GM18861 (cell line): ENCODE results near the gene PHLDB3.
A peak's percentile ranks its signal among the peaks of the same experiment; 100 is the strongest.

Experiments
- ATAC-seq: cut with Tn5 transposase; IDR thresholded peaks from one replicate; pipeline ENCODE4 v1.9.1; 2021; ENCODE audit not compliant: unreplicated experiment

The PHLDB3 gene

DNA sequence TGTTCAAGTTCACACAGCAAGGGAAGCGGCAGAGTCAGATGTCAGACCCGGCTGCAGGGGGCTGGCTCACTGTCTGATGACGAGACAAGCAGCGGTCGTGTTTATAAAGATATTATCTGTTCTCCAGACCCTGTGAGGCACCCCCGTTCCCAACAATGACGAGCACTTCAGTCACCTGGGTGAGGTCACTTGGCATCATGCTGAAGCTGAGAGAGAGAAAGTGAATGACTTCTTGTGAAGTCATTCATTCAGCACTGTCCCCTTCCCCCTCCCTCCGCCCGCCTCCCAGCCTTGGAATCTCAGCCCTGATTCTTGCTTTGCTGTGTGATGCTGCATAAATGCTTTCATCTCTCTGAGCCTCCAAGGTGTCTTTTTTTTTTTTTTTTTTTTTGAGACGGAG, 34.3 kb downstream of the PHLDB3 start:
- ATAC-seq: no peak

DNA sequence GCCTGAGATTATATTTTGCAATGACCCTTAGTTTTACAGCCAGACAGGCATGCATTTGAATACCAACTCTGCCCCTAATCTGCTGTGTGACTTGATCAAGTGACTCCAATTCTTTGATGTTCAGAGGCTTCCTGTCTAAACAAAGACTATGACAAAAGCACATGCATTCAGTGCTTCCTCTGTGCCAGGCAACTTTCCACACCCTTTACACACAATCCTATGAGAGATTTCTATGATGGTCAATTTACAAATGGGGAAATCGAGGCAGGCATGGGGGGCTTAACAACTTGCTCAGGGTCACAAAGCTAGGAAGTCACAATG, 35.4 kb downstream of the PHLDB3 start:
- ATAC-seq: no peak

DNA sequence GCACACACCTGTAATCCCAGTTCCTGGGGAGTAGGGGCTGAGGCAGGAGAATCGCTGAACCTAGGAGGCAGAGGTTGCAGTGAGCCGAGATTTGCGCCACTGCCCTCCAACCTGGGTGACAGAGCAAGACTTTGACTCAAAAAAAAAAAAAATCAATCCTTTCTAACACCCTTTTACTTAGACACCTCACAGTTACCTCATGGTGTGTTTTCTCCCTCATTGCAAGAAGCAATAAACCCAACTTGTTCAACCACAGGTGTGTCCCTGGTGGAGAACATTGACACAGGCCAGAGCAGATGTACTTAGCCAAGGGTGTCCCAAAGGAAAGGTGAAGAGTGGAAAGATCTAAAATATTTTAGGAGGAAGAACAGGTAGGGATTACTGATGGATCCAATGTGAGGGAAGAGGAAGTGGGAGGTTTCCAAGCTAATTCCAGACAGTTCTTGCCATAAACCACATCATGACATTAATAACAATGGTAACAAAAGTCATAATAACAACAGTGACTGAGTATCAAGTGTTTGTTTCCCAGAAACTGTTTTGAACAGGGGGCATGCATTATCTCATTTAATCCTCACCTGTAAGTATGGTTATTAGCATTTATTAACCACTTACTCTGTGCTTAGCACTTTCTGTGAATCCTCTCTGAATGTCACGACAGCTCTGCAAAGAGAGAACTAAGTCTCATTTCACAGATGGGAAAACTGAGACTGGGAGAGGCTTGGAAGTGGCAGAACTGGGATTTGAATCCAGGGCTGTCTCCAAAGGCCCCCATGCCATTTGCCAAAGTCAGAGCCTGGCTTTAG, 36.0 kb downstream of the PHLDB3 start:
- no peak for ATAC-seq

DNA sequence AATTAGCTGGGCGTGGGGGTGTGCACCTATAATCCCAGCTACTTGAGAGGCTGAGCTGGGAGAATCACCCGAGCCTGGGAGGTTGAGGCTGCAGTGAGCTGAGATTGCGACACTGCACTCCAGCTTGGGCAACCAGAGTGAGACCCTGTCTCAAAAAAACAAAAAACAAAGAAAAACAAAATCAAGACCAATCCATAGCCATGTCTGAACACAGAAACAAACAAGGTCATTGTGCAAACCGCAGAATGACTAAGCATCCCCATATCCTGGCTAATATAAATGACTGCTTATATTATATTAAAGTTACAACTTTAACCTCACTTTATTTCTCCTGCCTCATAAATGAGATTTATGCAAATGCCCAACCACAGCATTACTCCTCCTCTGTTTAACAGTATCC, 36.8 kb downstream of the PHLDB3 start:
- ATAC-seq: no peak

- no peak for ATAC-seq
These were observed 37.3 kb downstream of the PHLDB3 start for GRCh38 chr19:43467276-43467675.

DNA sequence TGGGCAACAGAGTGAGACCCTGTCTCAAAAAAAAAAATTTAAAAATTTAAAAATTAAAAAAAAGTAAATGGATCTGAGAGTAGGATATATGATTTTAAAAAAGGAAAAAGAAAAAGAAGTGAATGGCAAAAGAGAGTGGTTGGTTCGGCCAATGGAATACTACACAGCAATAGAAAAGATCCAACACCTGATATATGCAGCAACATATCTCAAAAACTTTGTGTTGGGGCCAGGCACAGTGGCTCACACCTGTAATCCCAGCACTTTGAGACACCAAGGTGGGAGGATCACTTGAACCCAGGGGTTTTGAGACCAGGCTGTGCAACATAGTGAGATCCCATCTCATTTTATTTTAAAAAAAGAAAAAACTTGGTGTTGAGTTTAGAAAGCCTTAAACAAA, 37.8 kb downstream of the PHLDB3 start:
- no peak for ATAC-seq

GRCh38 chr19:43465468-43466120, 39.0 kb downstream of the PHLDB3 start, which contains the start of gene LYPD3:
Gene LYPD3 (minus strand): TSS chr19:43465608. CDS start chr19:43465571, 37 bp downstream.
- no peak for ATAC-seq

- peak; percentile 30 for ATAC-seq
These were observed 40.3 kb downstream of the PHLDB3 start for GRCh38 chr19:43464134-43464775.

GRCh38 chr19:43463381-43464133, 41.0 kb downstream of the PHLDB3 start:
- ATAC-seq: peak; percentile 47

- ATAC-seq: no peak
These were observed 41.7 kb downstream of the PHLDB3 start for GRCh38 chr19:43462785-43463380.

GRCh38 chr19:43462383-43462782, 42.2 kb downstream of the PHLDB3 start:
- no peak for ATAC-seq

- no peak for ATAC-seq
These were observed 43.2 kb downstream of the PHLDB3 start for GRCh38 chr19:43461303-43461702.

DNA sequence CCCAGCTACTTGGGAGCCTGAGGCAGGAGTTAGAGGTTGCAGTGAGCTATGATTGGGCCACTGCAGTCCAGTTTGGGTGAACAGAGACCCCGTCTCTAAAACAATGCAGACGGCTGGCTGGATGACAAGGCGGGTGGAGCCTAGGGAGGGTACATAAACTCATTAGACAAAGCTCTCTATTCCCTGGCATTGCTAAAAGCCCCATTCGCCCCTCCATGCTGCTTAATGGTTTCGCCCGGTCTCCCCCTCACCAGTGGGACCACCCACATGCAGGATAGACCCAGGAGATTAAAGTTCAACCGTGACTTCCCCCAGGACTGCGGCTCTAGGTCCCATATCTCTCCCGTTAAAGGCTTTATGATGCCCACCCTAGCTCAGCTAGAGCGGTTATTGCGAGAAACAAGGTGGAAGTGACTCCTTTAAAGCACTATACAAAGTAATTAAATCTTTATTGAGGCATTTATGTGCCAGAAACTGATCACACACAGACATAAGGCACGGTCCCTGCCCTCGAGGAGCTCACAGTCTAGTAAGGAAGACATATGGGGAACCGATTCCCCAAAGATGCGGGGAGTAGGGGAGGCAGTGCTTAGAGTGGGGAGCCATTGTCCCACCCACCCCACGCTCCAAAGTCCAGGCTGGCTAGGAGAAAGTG, 44.1 kb downstream of the PHLDB3 start:
- ATAC-seq: no peak

DNA sequence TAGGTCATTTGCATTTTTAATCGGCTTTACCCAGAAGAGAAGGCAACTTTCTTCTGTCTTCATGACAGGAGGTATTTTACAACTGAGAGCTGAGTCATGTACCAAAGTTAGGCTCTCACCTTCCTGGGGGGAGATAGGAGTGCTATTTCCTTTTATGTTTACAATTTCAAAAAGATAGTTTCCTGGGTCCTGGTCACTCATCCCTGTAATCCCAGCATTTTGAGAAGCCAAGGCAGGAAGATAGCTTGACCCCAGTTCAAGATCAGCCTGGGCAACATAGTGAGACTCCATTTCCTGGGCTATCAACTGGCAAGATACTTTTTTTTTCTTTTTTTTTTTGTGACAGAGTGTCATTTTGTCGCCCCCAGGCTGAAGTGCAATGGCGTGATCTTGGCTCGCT, 46.7 kb downstream of the PHLDB3 start:
- no peak for ATAC-seq

DNA sequence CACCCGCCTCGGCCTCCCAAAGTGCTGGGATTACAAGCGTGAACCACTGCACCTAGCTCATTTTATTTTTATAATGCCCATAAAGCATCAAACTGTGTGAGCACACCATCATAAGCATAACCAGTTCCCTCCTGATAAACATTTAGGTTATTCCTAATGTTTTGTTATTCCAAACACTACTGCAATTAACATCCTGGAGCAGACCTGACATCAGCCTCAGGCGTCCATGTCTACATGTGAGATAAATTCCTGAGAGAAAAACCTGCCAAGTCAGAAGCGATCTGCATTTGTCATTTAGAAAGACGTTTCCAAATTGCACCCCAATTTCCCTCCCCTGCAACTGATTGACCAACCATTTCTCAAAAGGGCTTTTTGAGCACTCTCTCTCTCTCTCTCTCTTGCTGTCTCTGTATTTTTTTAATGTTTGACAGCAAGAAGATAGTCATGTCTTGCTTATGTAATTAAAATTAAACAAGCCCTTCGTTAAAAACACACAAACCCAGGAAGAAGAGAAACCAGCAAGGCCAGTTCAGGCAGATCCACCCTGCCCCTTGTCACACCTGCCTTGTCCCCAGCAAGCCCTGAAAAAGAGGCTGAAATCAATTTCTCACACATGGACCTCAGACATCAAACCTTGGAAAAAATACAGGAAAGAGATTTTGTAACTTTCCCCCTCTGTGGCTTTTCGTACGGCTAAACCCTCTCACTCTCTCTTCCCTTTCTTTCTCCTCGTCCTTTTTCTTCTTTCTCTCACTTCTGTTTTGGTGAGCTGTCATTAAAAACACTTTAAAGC, 49.0 kb downstream of the PHLDB3 start:
- no peak for ATAC-seq

- no peak for ATAC-seq
These were observed 50.5 kb downstream of the PHLDB3 start for GRCh38 chr19:43454031-43454430.

DNA sequence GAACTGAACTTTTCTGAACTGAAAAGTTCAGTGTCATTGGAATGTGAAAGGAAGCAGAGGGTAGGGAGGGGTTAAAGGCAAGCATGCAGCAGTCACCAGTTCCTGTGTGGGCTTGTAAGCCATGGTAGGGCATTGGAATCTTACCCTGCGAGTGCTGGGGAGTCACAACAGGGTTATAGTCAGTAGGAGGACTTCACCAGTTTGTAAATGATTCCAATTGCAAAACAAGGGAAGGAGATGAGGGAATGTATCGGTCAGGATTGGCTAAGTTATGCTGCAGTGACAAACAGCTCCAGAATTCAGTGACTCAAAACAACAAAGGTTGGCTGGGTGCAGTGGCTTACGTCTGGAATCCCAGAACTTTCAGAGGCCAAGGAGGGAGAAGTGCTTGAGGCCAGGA, 52.0 kb downstream of the PHLDB3 start:
- ATAC-seq: no peak

GRCh38 chr19:43450545-43450997, 54.0 kb downstream of the PHLDB3 start:
- no peak for ATAC-seq

DNA sequence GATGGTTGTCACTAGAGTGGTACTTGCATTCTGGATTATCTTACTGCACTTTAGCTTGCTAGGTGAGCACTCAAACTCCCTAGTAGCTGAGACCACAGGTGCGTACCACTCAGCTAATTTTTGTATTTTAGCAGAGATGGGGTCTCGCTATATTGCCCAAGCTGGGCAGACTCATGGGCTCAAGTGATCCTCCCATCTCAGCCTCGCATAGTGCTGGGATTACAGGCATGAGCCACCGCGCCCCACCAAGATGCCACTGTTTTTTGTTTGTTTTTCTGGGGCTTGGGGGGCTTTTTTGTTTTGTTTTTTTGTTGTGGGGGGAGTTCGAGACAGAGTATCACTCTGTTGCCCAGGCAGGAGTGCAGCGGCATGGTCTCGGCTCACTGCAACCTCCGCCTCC, 56.9 kb downstream of the PHLDB3 start:
- no peak for ATAC-seq
